GM21390 (cell line): ENCODE results near the gene LRRC40.
A peak's percentile ranks its signal among the peaks of the same experiment; 100 is the strongest.
"Not testable (repeated sequence)": the region's sequence is repeated elsewhere in the genome, so short reads cannot be mapped to it uniquely, and the experiment has no call there.

Source experiments
- ATAC-seq: cut with Tn5 transposase; IDR thresholded peaks from one replicate; pipeline ENCODE4 v1.9.1; 2021; ENCODE audit not compliant: unreplicated experiment

LRRC40 gene

DNA sequence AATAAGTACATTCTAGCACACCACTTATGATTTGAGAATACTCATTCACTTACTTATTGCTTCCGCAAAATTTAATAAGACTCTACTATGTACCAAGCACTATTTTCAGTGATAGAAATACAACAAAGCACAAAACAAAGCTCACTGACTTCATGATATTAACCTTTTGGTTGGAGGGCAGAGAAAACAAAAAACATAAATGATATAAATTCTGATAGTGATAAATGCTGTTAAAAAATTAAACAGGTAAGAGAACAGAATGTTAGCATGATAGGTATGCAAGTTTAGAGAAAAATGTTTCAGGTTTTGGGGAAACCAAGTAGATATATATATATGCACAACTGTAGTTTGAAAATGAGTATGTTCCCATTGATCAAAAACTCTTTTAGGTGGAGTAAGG, 1.2 kb downstream of the LRRC40 start:
- ATAC-seq = no peak

DNA sequence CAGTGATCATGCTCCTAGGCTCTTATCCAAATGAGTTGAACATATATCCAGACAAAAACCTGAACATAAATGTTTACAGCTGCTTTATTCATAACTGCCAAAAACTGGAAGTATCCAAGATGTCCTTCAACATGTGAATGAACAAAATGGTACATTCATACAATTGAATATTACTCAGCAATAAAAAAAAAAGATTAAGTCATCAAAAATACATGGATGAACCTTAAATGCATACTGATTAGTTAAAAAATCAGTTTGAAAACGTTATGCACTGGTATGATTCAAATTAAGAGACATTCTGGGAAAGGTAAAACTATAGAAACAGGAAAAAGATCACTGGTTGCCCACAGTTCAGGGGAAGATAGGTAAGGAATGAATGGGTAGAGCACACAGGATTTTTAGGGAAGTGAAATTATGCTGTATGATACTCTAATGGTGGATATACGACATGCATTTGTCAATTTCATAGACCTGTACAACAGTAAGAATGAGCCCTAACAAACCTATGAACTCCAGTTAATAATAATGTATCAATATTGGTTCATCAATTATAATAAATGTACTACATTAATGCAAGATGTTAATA, 3.1 kb downstream of the LRRC40 start:
- ATAC-seq = peak; percentile 25

DNA sequence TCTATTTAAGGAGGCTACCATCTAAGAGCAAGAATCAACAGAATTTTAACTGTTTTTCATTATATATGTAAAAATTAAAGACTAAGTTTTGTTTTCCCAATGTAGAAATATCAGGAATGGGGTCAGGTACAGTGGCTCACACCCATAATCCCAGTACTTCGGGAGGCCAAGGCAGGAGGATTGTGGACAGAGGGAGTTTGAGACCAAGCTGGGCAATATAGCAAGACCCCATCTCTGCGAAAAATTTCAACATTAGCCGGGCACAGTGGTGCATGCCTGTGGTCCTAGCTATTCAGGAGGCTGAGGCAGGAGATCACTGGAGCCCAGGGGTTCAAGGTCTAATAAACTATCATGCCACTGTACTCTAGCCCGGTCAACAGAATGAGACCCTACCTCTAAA, 5.3 kb downstream of the LRRC40 start:
- ATAC-seq = no peak

DNA sequence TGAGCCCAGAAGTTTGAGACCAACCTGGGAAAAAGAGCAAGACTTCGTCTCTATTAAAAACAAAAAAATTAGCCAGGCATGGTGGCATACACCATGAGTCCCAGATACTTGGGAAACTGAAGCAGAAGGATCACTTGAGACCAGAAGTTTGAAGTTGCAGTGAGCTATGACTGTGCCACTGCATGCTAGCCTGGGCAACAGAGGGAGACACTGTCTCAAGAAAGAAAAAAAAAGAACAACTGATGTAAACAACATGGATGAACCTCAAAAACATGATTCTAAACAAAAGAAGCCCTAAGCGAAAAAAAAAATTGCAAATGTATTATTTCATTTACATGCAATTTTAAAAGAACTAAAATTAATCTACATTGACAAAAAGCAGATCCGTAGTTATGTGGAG, 9.0 kb downstream of the LRRC40 start:
- ATAC-seq = no peak

DNA sequence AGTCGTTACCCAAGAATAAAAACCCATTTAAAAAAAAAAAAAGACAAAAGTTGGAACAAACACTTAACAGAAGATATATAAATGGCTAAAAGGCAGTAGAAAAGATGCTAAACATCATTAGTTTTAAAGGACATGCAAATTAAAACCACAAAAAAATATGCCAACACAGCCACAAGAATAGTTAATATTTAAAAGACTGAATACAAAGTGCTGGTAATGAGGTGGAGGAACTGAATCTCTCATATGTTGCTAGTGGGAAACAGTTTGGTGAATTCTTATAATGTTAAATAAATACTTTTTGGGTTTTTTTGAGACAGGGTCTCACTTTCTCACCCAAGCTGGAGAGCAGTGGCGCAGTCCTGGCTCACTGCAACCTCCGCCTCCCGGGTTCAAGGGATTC, 10.0 kb downstream of the LRRC40 start:
- peak; percentile 80 for ATAC-seq

DNA sequence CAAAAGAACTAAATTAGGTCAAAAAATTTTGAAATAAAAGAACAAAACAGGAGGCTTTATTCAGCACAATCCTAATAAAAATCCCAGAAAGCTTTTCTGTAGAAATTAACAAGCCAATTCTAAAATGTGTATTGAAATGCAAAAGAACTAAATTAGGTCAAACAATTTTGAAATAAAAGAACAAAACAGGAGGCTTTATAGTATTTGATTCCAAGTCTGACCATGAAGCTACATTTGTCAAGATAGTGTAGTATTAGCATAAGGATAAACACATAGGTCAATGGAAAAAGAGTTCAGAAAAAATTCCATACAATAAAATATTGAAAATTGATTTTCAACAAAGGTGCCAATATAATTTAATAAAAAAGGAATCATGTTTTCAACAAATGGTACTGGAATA, 10.8 kb downstream of the LRRC40 start:
- no peak for ATAC-seq

DNA sequence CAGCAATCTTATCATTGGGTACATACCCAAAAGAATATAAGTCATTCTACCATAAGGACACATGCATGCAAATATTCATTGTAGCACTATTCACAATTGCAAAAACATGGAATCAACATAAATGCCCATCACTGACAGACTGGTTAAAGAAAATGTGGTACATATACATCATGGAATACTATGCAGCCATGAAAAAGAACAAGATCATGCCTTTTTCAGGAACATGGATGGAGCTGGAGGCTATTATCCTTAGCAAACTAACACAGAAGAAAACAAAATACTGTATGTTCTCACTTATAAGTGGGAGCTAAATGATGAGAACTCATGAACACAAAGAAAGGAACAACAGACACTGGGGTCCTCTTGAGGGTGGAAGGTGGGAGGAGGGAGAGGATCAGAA, 12.9 kb downstream of the LRRC40 start:
- ATAC-seq = not testable (repeated sequence)

DNA sequence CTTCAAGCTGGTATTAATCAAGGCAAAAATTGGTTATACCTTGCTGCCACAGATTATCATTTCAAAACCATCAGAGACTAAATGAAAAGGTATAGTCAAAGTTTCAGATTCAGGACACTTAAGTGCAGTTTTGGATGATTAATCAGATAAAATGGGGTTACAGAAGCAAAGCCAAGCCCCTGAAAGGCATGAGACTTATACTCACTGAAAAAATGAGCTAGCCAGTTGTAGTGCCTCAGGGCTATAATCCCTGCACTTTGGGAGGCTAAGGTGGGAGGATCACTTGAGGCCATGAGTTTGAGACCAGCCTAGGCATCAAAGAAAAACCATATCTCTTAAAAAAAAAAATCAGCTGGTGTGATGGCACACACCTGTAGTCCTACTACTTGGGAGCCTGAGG, 15.2 kb downstream of the LRRC40 start:
- no peak for ATAC-seq

DNA sequence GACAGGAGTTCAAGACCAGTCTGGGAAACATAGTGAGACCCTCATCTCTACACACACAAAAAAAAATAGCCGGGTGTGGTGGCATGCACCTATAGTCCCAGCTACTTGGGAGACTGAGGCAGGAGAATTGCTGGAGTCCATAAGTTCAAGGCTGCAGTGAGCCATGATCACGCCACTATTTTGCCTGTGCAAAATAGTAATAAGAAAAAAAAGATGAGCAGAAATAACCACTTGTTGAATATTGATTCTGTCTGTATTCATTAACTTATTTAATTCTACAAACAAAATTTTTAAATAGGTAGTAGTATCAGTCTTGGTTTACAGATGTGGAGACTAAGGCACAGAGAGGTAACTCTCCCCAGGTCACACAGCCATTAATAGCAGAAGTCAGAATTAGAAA, 16.9 kb downstream of the LRRC40 start:
- ATAC-seq = no peak

DNA sequence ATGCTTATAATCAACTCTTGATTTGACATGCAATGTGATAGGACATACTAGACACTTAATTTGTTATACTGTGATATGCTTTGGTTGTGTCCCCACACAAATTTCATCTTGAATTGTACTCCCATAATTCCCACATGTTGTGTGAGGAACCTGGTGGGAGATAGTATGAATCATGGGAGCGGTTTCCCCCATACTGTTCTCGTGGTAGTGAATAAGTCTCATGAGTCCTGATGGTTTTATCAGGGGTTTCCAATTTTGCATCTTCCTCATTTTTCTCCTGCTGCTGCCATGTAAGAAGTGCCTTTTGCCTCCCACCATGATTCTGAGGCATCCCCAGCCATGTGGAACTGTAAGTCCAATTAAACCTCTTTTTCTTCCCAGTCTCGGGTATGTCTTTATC, 20.2 kb downstream of the LRRC40 start:
- not testable (repeated sequence) for ATAC-seq

DNA sequence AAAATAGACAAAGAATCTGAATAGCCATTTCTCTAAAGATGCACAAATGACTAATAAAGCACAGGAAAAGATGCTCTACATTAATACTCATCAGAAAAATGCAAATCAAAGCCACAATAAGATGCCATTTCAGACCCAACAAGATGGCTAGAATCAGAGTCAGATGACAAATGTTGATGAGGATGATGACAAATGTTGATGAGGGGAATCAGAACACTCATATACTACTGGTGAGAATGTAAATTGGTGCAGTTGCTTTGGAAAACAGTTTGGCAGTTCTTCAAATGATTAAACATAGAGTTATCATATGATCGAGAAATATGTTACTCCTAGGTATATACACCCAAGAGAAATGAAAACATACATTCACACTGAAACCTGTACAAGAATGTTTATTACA, 33.9 kb downstream of the LRRC40 start:
- ATAC-seq = no peak

DNA sequence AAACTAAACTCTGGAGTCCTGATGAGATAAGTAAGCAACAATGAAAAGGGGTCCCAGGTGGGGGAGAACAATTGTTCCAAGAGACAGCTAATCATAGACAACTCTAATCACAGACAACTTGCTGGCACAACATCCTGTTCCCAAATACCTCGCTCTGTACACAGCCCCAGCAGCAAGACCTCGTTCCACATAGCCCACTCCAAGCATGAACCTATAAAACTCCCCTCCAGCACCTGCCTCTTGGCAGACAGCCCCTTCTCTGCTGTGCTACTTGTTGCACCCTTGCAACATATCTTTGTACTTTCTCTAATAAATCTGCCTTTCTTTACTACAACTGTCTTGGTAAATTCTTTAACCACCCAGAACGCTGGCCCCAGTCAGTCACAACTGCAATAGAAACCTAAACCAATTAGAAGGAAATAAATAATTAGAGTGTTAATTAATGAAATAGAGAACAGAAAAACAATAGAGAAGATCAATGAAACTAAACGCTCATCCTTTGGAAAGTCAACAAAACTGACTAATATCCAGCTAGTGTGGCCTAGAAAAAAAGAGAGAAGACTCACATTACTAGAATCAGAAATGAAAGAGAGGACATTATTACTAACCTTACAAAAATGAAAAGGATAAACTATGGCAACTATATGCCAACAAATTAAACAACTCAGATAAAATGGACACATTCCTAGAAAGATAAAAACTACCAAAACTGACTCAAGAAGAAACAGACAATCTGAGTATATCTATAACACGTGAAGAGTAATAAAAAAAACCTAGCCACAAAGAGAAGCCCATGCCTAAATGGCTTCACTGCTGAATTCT, 36.1 kb downstream of the LRRC40 start:
- no peak for ATAC-seq

DNA sequence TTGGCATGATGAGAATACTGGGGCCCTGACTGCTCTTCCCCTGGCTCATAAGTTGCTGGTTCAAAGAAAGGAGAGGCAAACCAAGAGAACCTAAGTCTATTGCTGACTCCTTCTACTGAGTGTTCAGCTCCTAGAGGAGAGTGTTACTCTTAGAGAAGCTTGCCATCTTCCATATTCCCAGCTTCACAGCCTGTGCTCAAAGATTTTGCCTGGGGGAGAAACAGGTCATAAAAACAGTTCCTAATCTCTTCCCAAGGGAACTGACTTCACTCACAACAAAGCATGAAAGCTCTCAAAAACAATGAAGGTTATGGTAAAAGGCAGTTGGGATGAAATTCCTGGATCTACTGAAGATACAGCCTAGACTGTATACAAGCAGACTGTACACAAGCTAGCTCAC, 37.1 kb downstream of the LRRC40 start:
- ATAC-seq = no peak

DNA sequence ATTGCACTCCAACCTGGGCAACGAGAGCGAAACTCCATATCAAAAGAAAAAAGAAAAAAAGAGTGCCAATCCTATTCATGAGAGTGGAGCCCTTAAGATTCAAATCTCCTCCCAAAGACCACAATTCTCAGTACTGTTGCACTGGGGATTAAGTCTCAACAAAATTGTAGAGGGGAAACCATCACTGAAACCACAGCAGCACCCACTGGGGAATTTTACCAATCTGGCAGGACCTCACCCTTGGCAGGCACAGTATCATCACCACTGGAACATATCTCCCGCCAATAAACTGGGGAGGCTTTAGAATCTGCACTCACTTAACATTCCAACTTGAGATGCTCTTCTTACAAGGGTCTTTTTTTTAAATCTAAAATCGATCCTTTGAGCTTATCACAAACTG, 41.0 kb downstream of the LRRC40 start:
- ATAC-seq = no peak

DNA sequence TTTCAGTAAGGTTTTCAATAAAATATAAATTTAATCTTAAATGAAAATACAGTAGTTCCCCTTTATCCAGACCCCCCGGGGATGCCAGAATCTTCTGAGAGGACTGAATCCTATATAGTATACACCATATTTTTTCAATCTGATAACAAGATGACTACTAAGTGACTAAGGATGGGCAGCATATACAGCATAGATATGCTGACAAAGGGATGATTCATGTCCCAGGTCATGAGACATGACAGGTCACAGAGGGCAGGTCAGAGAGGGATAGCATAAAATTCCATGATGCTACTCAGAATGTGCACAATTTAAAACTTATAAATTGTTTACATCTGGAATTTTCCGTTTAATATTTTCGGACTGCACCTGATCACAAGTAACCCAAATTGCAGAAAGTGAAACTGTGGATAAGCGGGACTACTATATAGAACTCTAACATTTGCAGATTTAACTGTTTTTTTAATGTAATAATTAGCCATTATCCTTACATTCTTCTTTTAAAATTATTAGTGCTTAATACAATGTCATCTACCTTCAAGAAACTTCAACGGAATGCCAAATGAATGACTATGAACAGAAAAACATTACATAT, 48.8 kb downstream of the LRRC40 start:
- no peak for ATAC-seq

DNA sequence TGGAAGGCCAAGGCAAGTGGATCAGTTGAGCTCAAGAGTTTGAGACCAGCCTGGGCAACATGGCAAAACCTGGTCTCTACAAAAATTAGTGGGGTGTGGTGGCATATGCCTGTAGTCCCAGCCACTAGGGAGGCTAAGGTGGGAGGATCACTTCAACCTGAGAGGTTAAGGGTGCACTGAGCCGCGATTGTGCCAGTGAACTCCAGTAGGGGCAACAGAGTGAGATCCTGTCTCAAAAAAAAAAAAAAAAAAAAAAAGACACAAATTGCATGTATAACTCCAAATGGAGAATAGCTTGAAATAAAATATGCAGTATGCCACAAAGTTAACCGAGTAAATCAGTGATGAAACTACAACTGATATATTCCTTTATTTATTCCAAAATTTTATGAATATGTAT, 51.6 kb downstream of the LRRC40 start:
- ATAC-seq = no peak

DNA sequence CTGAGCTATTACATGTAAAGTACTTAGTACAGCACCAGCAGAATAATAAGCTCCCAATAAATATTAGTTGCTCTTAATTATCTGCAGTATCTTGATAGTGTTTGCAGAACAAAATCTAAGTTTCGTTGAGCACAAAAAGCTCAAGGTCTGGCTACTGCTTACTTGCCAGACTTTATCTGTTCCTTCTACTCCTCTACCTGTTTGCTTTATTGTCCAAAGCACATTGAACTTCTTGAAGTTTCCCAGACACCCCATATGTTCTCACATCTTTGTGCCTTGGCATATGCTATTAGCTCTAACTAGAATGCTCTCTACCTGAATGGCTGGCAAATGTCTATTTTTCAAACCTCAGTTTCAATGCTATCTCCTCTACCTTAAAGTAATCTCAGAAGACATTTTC, 54.9 kb downstream of the LRRC40 start:
- ATAC-seq = no peak

DNA sequence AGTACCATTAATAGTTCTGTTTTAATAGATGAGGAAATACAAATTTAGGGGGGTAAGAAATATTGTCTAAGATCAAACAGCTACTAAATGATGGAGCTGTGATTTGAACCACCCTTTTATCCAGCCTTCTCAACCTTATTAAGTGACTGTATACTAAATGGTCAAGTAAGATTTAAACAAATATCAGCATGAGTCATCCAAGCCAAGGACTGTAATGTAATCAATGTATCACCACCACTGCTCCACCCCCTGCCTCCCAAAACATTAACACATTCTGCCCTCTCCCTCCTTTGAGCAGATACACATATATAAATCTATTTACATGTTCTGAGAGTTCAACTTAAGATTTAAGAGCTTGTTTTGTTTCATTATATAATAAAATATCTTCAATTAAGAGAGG, 58.9 kb downstream of the LRRC40 start:
- no peak for ATAC-seq

DNA sequence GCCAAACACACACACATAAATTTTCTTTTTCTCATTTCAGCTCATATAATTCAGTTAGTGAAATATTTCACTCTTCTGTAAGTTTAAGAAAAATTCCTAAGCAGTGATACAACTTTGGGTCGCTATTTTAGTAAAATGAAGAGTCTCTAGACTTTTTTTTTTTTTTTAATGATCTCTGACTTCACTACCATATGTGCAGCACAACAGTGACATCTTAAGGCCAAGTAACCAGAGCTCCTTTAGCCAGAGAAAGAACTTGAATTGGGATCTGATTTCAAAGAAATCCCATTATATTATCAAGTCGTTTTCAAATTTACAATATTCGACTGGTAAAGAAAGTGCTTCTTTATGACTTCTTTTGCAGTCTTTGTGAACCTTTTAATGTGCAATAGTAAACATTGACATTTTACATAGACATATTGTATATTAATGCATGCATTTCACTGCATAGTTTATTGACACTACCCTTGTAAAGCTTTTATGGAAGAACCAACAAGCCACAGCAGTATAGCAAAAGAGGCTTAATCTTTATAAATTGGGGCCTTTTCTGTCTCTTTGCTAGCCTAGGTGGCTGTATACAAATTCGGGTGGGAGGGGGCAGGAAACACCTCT, 62.2 kb downstream of the LRRC40 start:
- ATAC-seq = no peak

DNA sequence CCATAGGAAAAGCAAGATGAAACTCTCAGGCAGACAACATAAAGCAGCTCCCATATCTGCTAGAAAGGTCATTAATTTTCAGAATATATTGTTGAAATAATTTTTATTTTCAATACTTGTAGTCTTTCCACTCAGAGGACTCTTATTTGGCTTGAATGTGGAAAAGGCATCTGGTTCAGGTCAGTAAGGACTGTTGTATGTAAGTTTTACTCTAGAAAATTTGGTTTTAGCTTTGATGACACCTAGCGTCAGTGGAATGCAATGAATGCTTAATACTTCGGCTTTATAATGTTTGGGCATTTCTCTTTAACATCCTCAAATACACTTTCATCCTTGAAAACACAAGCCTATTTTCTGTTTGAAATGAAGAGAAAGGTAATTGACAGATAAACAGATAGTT, 63.3 kb downstream of the LRRC40 start:
- ATAC-seq = no peak

DNA sequence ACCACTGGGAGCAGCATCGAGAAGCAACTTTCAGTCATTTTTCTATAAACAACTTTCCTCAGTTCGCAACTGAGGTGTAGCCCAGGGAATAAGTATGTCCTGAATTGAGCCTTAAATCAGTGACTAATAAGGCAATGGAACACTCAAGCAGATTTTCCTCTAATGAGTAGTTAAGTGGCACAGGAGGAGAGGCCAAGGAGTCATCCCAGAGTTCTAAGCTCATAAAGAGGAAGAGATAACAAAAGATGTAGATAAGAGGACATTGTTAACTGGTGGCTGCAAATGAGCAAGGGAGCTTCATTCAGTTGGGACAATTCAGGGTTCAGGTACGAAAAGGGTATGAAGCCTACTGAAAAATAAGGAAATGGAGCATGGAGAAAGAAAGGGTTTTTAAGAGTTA, 64.5 kb downstream of the LRRC40 start:
- ATAC-seq = no peak

DNA sequence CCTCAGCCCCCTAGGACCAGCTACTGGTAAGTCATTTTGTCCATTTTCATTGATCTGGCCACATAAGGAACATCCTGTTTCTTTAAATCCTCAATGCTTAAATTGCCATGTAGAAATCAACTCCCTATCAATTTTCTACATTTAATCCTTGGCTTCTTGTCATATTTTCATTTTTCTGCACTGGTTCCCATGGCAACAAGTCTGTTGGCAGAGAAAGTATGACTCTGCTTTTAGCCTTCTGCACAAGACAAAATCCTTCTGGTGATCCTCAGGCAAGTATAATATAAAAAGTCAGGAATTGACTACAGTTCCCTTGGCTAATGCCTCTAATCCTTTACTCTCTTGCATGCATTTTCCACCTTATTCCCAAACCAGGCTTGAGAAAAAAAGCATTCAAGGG, 65.0 kb downstream of the LRRC40 start:
- ATAC-seq = no peak
